RWPE2 (cell line): Measurements from ENCODE around the gene HMCN2.
"Not testable (repeated sequence)": the region's sequence is repeated elsewhere in the genome, so short reads cannot be mapped to it uniquely, and the experiment has no call there.

Experiments used
- ATAC-seq: fragments of 200-7000 bp; cut with Tn5 transposase; 3 replicates; pipeline ENCODE4 v1.9.1; 2021; ENCODE audit warnings: low read depth
- DNase-seq: peaks from one replicate; pipeline ENCODE4 v3.0.0-alpha.2; 2020; ENCODE audit warnings: low spot score
- H3K27ac ChIP-seq: fragments of 450-650 bp; 2 replicates; pipeline ENCODE4 v1.5.1; 2017; ENCODE audit warnings: mild to moderate bottlenecking; ENCODE audit not compliant: poor library complexity, severe bottlenecking
- H3K27me3 ChIP-seq: fragments of 250-450 bp; sonication (Bioruptor Pico); 2 replicates; pipeline ENCODE4 v1.5.1; 2021; ENCODE audit warnings: mild to moderate bottlenecking, moderate library complexity; ENCODE audit not compliant: insufficient read depth, poor library complexity, severe bottlenecking
- H3K36me3 ChIP-seq: fragments of 250-450 bp; sonication (Bioruptor Pico); 2 replicates; pipeline ENCODE4 v1.5.1; 2020; ENCODE audit warnings: low read depth, mild to moderate bottlenecking, moderate library complexity
- H3K4me1 ChIP-seq: fragments of 250-450 bp; sonication (Bioruptor Pico); 2 replicates; pipeline ENCODE4 v1.5.1; 2021; ENCODE audit warnings: mild to moderate bottlenecking, moderate library complexity; ENCODE audit not compliant: insufficient read depth, poor library complexity, severe bottlenecking
- H3K4me3 ChIP-seq: fragments of 250-450 bp; sonication (Bioruptor Pico); 2 replicates; pipeline ENCODE4 v1.5.1; 2021; ENCODE audit warnings: mild to moderate bottlenecking, moderate library complexity; ENCODE audit not compliant: severe bottlenecking
- H3K9me3 ChIP-seq: fragments of 250-450 bp; sonication (Bioruptor Pico); 2 replicates; pipeline ENCODE4 v1.5.1; 2021; ENCODE audit warnings: mild to moderate bottlenecking, moderate library complexity; ENCODE audit not compliant: severe bottlenecking
- CTCF ChIP-seq: fragments of 450-650 bp; IDR thresholded peaks from one replicate; pipeline ENCODE4 v1.5.1; 2017; ENCODE audit warnings: mild to moderate bottlenecking, moderate library complexity; ENCODE audit not compliant: poor library complexity, severe bottlenecking

Gene HMCN2

GRCh38 chr9:130395810-130396435, 130.4 kb downstream of the HMCN2 start:
- H3K36me3 ChIP-seq, result no peaks in the 10 kb centered on the region
- no peaks in the 10 kb centered on the region for H3K9me3 ChIP-seq
- H3K4me3 ChIP-seq, result no peak overlapping the region
- peaks cover 2% of the 10 kb centered on the region for H3K4me1 ChIP-seq
- DNase-seq (no peak), ATAC-seq (no peak)
- H3K27ac ChIP-seq, result no peak overlapping the region
- no peak for TF ChIP-seq CTCF
- H3K27me3 ChIP-seq, result no peaks in the 10 kb centered on the region

GRCh38 chr9:130396581-130396980, 131.0 kb downstream of the HMCN2 start:
- Histone ChIP-seq H3K4me1 (peaks cover 2% of the 10 kb centered on the region), H3K9me3 (no peaks in the 10 kb centered on the region), H3K27me3 (no peaks in the 10 kb centered on the region), H3K27ac (no peak overlapping the region), H3K4me3 (no peak overlapping the region), H3K36me3 (no peaks in the 10 kb centered on the region)
- no peak for TF ChIP-seq CTCF
- no peak for DNase-seq
- no peak for ATAC-seq

GRCh38 chr9:130398487-130399240, 133.1 kb downstream of the HMCN2 start:
- Histone ChIP-seq H3K27me3 (no peaks in the 10 kb centered on the region), H3K4me1 (no peaks in the 10 kb centered on the region), H3K27ac (no peak overlapping the region), H3K36me3 (no peaks in the 10 kb centered on the region), H3K4me3 (no peak overlapping the region), H3K9me3 (no peaks in the 10 kb centered on the region)
- DNase-seq (no peak), ATAC-seq (no peak)
- TF ChIP-seq CTCF, result no peak

- Histone ChIP-seq H3K27ac (no peak overlapping the region), H3K27me3 (no peaks in the 10 kb centered on the region), H3K36me3 (no peaks in the 10 kb centered on the region), H3K4me1 (no peaks in the 10 kb centered on the region), H3K4me3 (no peak overlapping the region), H3K9me3 (no peaks in the 10 kb centered on the region)
- no peak for TF ChIP-seq CTCF
- DNase-seq (no peak), ATAC-seq (no peak)
Measured at GRCh38 chr9:130399768-130400167, 134.2 kb downstream of the HMCN2 start.

GRCh38 chr9:130400870-130401269, 135.3 kb downstream of the HMCN2 start:
- no peak for TF ChIP-seq CTCF
- Histone ChIP-seq H3K27me3 (no peaks in the 10 kb centered on the region), H3K36me3 (no peaks in the 10 kb centered on the region), H3K4me3 (no peak overlapping the region), H3K4me1 (no peaks in the 10 kb centered on the region), H3K27ac (no peak overlapping the region), H3K9me3 (no peaks in the 10 kb centered on the region)
- ATAC-seq, result no peak
- DNase-seq, result no peak

GRCh38 chr9:130401742-130402141, 136.2 kb downstream of the HMCN2 start:
- H3K4me1 ChIP-seq, ATAC-seq, H3K27ac ChIP-seq, H3K4me3 ChIP-seq, H3K36me3 ChIP-seq, DNase-seq, H3K9me3 ChIP-seq, H3K27me3 ChIP-seq: not testable (repeated sequence)
